HL-60 (cell line): ENCODE data around the gene C19orf81.

ENCODE experiments used
- DNase-seq, 2 experiments: peaks; one replicate each; pipeline ENCODE4 v3.0.0-alpha.2; 2010 to 2020; ENCODE audit warnings: low read depth in 1 of 2, low spot score in 1 of 2
- H3K27ac ChIP-seq: fragments of 250-450 bp; sonication (Bioruptor Pico); replicated peaks from 2 replicates; pipeline ENCODE4 v1.5.1; 2020; ENCODE audit warnings: mild to moderate bottlenecking, moderate library complexity
- H3K27me3 ChIP-seq: fragments of 250-450 bp; sonication (Bioruptor Pico); 2 replicates; pipeline ENCODE4 v1.5.1; 2021; ENCODE audit warnings: mild to moderate bottlenecking, moderate library complexity; ENCODE audit not compliant: insufficient read depth, poor library complexity, severe bottlenecking
- H3K4me3 ChIP-seq: replicated peaks from 2 replicates; pipeline ENCODE4 v1.5.1; 2011; ENCODE audit warnings: mild to moderate bottlenecking, control low read depth, low read length; ENCODE audit not compliant: insufficient read depth
- CTCF ChIP-seq: IDR thresholded peaks from one replicate; pipeline ENCODE4 v1.5.1; 2011; ENCODE audit warnings: low read length, control low read depth, inconsistent platforms; ENCODE audit not compliant: insufficient read depth
- GABPA ChIP-seq: IDR thresholded peaks from 2 replicates; pipeline ENCODE4 v1.6.1; 2012; ENCODE audit warnings: low read depth
- POLR2AphosphoS5 ChIP-seq: IDR thresholded peaks from 2 replicates; pipeline ENCODE4 v1.6.1; 2012; ENCODE audit warnings: low read depth
- REST ChIP-seq: IDR thresholded peaks from 2 replicates; pipeline ENCODE4 v1.6.1; 2012; ENCODE audit warnings: low read depth; ENCODE audit not compliant: insufficient replicate concordance
- SPI1 ChIP-seq: IDR thresholded peaks from 2 replicates; pipeline ENCODE4 v1.6.1; 2012; ENCODE audit warnings: low read depth, mild to moderate bottlenecking, borderline replicate concordance

The C19orf81 gene

DNA sequence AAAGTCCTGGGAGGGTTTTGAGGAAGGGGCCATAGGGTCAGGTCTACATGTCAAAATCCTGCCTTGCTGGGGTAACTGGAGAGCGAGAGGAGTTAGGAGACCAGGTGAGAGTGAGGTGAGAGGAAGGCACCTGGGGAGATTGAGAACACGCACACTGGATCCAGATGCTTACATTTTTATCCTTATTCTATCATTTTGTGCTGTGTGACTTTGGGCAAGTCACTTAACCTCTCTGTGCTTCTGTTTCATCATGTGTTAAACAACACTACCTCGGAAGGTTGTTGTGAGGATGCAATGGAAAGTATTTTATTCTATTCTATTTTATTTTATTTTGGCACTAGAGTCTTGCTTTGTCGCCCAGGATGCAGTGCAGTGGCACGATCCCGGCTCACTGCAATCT is 3.5 kb downstream of the C19orf81 start:
- Histone ChIP-seq H3K4me3 (no peak overlapping the region), H3K27ac (no peak overlapping the region), H3K27me3 (peaks cover 1% of the 10 kb centered on the region)
- DNase-seq = no peak
- TF ChIP-seq POLR2AphosphoS5 (no peak), GABPA (no peak), CTCF (no peak), SPI1 (no peak), REST (no peak)

DNA sequence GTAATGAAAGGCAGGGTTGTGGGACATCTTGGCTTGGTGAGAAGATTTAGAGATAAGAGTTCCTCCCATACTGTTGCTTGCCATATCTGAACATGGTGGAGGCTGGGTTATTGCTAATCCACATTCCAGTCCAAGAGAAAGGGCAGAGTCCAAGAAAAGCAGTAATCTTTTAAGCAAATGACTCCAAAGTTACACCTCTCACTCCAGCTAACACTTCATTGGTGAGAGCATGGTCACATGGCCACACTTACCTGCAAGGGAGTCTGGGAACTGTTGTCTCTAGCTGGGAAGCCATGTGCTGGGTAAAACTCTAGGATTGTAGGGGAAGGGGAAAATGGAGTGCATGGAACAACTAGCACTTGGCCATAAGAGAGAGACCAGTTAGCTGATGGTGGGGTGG is 5.6 kb downstream of the C19orf81 start:
- TF ChIP-seq POLR2AphosphoS5 = no peak
- TF ChIP-seq CTCF = no peak
- no peak for TF ChIP-seq SPI1
- TF ChIP-seq GABPA = no peak
- no peak for TF ChIP-seq REST
- H3K27me3 ChIP-seq = peaks cover 13% of the 10 kb centered on the region
- DNase-seq = no peak
- H3K27ac ChIP-seq = no peak overlapping the region
- H3K4me3 ChIP-seq = no peak overlapping the region

GRCh38 chr19:50657222-50657669 is 8.0 kb downstream of the C19orf81 start:
- Histone ChIP-seq H3K27ac (no peak overlapping the region), H3K4me3 (no peak overlapping the region), H3K27me3 (peaks cover 13% of the 10 kb centered on the region)
- no peak for DNase-seq
- TF ChIP-seq CTCF (no peak), GABPA (no peak), SPI1 (no peak), POLR2AphosphoS5 (no peak), REST (no peak)
